Activated B cell treated with CpG ODN at 0.5 μM for 24 hours (primary cell): ENCODE data around the gene KRTAP23-1. TPM values are rescaled to one million over a fixed set of nuclear protein-coding genes. Genes with fewer than 3 reads are reported as not detected.

Experiments
- ATAC-seq: fragments of 200-7000 bp; cut with Tn5 transposase; one replicate; pipeline ENCODE4 v1.10.0; 2021; ENCODE audit warnings: low read depth, mild to moderate bottlenecking, moderate library complexity
- CTCF ChIA-PET: fragments of 350-600 bp; sonication (Branson Sonifier 250); formaldehyde crosslinking; loops from one replicate; lab custom pipeline; 2021; ENCODE audit warnings: antibody characterized with exemption; lab: Charles Lee
- POLR2A ChIA-PET: fragments of 350-600 bp; sonication (Branson Sonifier 250); formaldehyde crosslinking; loops from one replicate; lab custom pipeline; 2021; ENCODE audit warnings: antibody characterized with exemption; lab: Charles Lee
- DNase-seq: peaks from one replicate; pipeline ENCODE4 v3.0.0; 2022
- H3K27ac Mint-ChIP-seq: one replicate; pipeline ENCODE4 v1.8.0; 2020; ENCODE audit warnings: mixed read lengths
- H3K27me3 Mint-ChIP-seq: one replicate; pipeline ENCODE4 v1.8.0; 2021; ENCODE audit warnings: mixed read lengths
- H3K36me3 Mint-ChIP-seq: one replicate; pipeline ENCODE4 v1.8.0; 2021; ENCODE audit warnings: low read depth, mixed read lengths
- H3K4me1 Mint-ChIP-seq: one replicate; pipeline ENCODE4 v1.8.0; 2021; ENCODE audit warnings: mixed read lengths
- H3K4me3 Mint-ChIP-seq: one replicate; pipeline ENCODE4 v1.8.0; 2020; ENCODE audit warnings: mild to moderate bottlenecking, mixed read lengths
- H3K9me3 Mint-ChIP-seq: one replicate; pipeline ENCODE4 v1.8.0; 2020; ENCODE audit warnings: mixed read lengths
- intact Hi-C: fragments of 100-400 bp; cut with micrococcal nuclease; formaldehyde crosslinking; loops from one replicate; pipeline ENCODE4 v1.15.1; 2024
- total RNA-seq: library from RNA; stranded (reverse); gene quantifications from 2 replicates; pipeline ENCODE4 v1.2.3, GENCODE V29; 2022
- TF ChIP-seq, protein P1 (sequence below): fragments of 200-600 bp; IDR thresholded peaks from one replicate; pipeline ENCODE4 v1.8.0; 2022; ENCODE audit warnings: antibody characterized with exemption, mild to moderate bottlenecking

KRTAP23-1 gene
- total RNA-seq, 1 donor from 2014 or later, result not detected

DNA sequence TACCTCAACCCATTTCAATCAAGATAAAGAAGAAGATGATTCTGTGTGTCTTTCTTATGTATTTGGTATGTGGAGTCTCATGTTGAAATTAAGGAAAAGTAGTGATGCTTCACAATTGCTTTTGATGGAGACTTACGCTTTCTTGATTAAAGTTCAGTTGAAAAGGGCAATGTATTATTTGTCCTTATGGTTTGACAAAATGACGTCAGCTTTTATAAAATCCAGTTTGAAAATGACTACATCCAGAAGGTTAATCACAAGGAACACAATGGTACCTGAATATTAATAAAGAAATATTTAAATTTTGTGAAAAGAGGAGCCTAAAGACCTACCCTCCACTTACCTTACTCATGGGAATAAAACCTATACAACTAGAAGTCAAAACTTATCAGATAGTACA is 32.7 kb downstream of the KRTAP23-1 start:
- TF ChIP-seq, protein P1, sequence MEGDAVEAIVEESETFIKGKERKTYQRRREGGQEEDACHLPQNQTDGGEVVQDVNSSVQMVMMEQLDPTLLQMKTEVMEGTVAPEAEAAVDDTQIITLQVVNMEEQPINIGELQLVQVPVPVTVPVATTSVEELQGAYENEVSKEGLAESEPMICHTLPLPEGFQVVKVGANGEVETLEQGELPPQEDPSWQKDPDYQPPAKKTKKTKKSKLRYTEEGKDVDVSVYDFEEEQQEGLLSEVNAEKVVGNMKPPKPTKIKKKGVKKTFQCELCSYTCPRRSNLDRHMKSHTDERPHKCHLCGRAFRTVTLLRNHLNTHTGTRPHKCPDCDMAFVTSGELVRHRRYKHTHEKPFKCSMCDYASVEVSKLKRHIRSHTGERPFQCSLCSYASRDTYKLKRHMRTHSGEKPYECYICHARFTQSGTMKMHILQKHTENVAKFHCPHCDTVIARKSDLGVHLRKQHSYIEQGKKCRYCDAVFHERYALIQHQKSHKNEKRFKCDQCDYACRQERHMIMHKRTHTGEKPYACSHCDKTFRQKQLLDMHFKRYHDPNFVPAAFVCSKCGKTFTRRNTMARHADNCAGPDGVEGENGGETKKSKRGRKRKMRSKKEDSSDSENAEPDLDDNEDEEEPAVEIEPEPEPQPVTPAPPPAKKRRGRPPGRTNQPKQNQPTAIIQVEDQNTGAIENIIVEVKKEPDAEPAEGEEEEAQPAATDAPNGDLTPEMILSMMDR, result no peak
- H3K27me3 Mint-ChIP-seq, result no peaks in the 10 kb centered on the region
- H3K36me3 Mint-ChIP-seq, result no peaks in the 10 kb centered on the region
- no peak overlapping the region for H3K4me3 Mint-ChIP-seq
- DNase-seq (no peak), ATAC-seq (no peak)
- H3K9me3 Mint-ChIP-seq, result no peaks in the 10 kb centered on the region
- H3K27ac Mint-ChIP-seq, result no peak overlapping the region
- POLR2A ChIA-PET, result no interaction called here
- CTCF ChIA-PET, result no interaction called here
- intact Hi-C loops, result no loop called here
- no peaks in the 10 kb centered on the region for H3K4me1 Mint-ChIP-seq

DNA sequence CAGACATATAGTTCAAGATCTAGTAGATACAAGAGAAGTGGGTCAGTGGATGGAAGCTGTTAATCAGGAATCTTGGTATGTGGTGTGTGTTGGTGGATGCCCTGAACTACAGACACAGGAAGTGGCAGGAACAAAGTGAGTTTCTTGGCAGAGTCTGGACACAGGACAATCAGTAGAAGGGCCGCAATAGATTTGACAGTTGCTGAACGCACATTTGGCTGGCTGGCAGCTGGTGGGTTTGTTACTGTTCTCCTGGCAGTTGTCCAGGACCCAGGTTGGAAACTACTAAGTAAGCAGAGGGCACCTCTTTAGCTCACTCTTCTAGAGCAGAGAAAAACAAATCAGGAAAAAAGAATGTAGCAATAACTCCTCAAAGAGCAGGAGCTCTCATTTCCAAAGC is 41.5 kb downstream of the KRTAP23-1 start:
- H3K27ac Mint-ChIP-seq, result no peak overlapping the region
- intact Hi-C loops, result no loop called here
- TF ChIP-seq, protein P1, result no peak
- H3K9me3 Mint-ChIP-seq, result peaks cover 2% of the 10 kb centered on the region
- H3K4me1 Mint-ChIP-seq, result no peaks in the 10 kb centered on the region
- no peaks in the 10 kb centered on the region for H3K27me3 Mint-ChIP-seq
- ChIA-PET POLR2A (no interaction called here), CTCF (interaction anchor here (1.4 kb wide), 1 partner anchor 10 kb away, joined by 3 read pairs; no protein-coding TSS in a partner anchor)
- no peak overlapping the region for H3K4me3 Mint-ChIP-seq
- ATAC-seq, result no peak
- H3K36me3 Mint-ChIP-seq, result no peaks in the 10 kb centered on the region
- DNase-seq, result no peak

DNA sequence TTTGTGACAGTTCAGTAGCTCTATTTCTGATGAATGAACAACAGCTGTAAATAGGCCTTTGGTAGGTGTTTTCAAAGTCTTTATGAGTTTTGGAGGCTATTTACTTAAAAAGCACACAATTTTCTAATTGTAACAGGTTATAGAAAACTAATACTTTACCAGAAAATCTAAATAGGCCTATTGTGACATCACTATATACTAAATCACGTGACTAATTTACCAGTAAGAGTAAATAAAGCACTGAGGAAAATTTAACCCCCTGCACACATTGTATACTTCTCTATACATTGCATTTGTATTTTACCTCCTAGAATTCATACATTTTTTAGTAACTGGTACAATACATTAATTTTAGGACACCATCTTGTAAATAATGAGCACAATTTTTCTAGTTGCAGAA is 43.3 kb downstream of the KRTAP23-1 start:
- CTCF ChIA-PET, result no interaction called here
- TF ChIP-seq, protein P1, result no peak
- Mint-ChIP-seq H3K27ac (no peak overlapping the region), H3K27me3 (no peaks in the 10 kb centered on the region), H3K9me3 (peaks cover 11% of the 10 kb centered on the region), H3K4me3 (no peak overlapping the region), H3K36me3 (no peaks in the 10 kb centered on the region), H3K4me1 (no peaks in the 10 kb centered on the region)
- DNase-seq (no peak), ATAC-seq (no peak)
- intact Hi-C loops, result no loop called here
- POLR2A ChIA-PET, result no interaction called here

Other genes with a start within 250 kb of the KRTAP23-1 start
- not detected in 2 replicates for gene CLDN17, start 181.8 kb downstream of the KRTAP23-1 start, total RNA-seq
- not detected in 2 replicates for gene CLDN8, start 132.5 kb downstream of the KRTAP23-1 start, total RNA-seq
- not detected in 2 replicates for gene KRTAP24-1, start 65.7 kb downstream of the KRTAP23-1 start, total RNA-seq
- gene KRTAP25-1, start 59.1 kb downstream of the KRTAP23-1 start, total RNA-seq, result not detected in 2 replicates
- gene KRTAP26-1, start 28.3 kb downstream of the KRTAP23-1 start, total RNA-seq, result not detected in 2 replicates
- not detected in 2 replicates for gene KRTAP27-1, start 10.9 kb downstream of the KRTAP23-1 start, total RNA-seq
- gene KRTAP13-2, start 23.7 kb upstream of the KRTAP23-1 start, total RNA-seq, result not detected in 2 replicates
- not detected in 2 replicates for gene KRTAP13-1, start 47.4 kb upstream of the KRTAP23-1 start, total RNA-seq
- not detected in 2 replicates for gene KRTAP13-3, start 77.3 kb upstream of the KRTAP23-1 start, total RNA-seq
- gene KRTAP13-4, start 81.6 kb upstream of the KRTAP23-1 start, total RNA-seq, result not detected in 2 replicates
- gene KRTAP15-1, start 91.7 kb upstream of the KRTAP23-1 start, total RNA-seq, result not detected in 2 replicates
- not detected in 2 replicates for gene KRTAP19-1, start 131.8 kb upstream of the KRTAP23-1 start, total RNA-seq
- gene KRTAP19-2, start 138.8 kb upstream of the KRTAP23-1 start, total RNA-seq, result not detected in 2 replicates
- not detected in 2 replicates for gene KRTAP19-3, start 143.4 kb upstream of the KRTAP23-1 start, total RNA-seq
- not detected in 2 replicates for gene KRTAP19-4, start 148.6 kb upstream of the KRTAP23-1 start, total RNA-seq
- not detected in 2 replicates for gene KRTAP19-5, start 153.5 kb upstream of the KRTAP23-1 start, total RNA-seq
- gene KRTAP19-6, start 193.3 kb upstream of the KRTAP23-1 start, total RNA-seq, result not detected in 2 replicates
- not detected in 2 replicates for gene KRTAP19-7, start 212.7 kb upstream of the KRTAP23-1 start, total RNA-seq
- gene KRTAP22-2, start 241.8 kb upstream of the KRTAP23-1 start, total RNA-seq, result not detected in 2 replicates
- not detected in 2 replicates for gene KRTAP6-3, start 243.8 kb upstream of the KRTAP23-1 start, total RNA-seq